Measurements from ENCODE around the gene FAT1.

DNA sequence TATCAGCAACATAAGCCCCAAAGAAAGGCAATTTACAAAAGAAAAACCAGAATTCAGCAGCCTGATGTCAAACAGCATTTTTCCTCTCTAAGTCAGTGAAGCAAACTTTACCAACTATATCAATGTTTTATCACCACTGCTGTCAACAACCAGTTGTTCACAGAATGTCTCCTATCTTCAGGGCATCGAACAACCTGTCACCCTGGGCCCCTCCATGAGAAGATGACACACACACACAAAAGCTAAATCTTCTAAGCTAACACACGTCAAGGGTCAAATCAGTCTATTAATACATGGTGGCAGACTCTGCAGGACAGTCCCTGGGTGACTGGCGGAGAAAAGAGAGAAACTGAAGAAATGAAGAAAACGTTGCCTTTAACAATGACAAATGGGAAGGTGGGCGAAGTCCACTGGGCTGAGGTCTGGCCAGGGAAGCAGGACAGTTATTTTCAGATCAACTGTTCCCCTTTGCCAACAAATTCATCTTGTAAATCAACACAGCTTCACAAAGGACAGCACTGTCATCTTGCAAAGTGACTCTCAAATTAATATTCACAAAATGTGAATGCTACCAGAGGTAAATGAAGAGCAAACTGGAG, 13.0 kb downstream of the FAT1 start:
- TF ChIP-seq POLR2A (IDR thresholded peaks at IDR 0.05; ENCODE audit: low read length) (no peak), GATA1 (IDR thresholded peaks at IDR 0.05; ENCODE audit: low read depth, low read length) (no peak)

Measured in erythroblast (primary cell).